HL-60 (cell line): Measurements from ENCODE around the gene CNTN5.

Source experiments
- DNase-seq, 2 experiments: peaks; one replicate each; pipeline ENCODE4 v3.0.0-alpha.2; 2010 to 2020; ENCODE audit warnings: low read depth in 1 of 2, low spot score in 1 of 2
- H3K27ac ChIP-seq: fragments of 250-450 bp; sonication (Bioruptor Pico); replicated peaks from 2 replicates; pipeline ENCODE4 v1.5.1; 2020; ENCODE audit warnings: mild to moderate bottlenecking, moderate library complexity
- H3K27me3 ChIP-seq: fragments of 250-450 bp; sonication (Bioruptor Pico); 2 replicates; pipeline ENCODE4 v1.5.1; 2021; ENCODE audit warnings: mild to moderate bottlenecking, moderate library complexity; ENCODE audit not compliant: insufficient read depth, poor library complexity, severe bottlenecking
- H3K4me3 ChIP-seq: replicated peaks from 2 replicates; pipeline ENCODE4 v1.5.1; 2011; ENCODE audit warnings: mild to moderate bottlenecking, control low read depth, low read length; ENCODE audit not compliant: insufficient read depth
- CTCF ChIP-seq: IDR thresholded peaks from one replicate; pipeline ENCODE4 v1.5.1; 2011; ENCODE audit warnings: low read length, control low read depth, inconsistent platforms; ENCODE audit not compliant: insufficient read depth
- GABPA ChIP-seq: IDR thresholded peaks from 2 replicates; pipeline ENCODE4 v1.6.1; 2012; ENCODE audit warnings: low read depth
- POLR2AphosphoS5 ChIP-seq: IDR thresholded peaks from 2 replicates; pipeline ENCODE4 v1.6.1; 2012; ENCODE audit warnings: low read depth
- REST ChIP-seq: IDR thresholded peaks from 2 replicates; pipeline ENCODE4 v1.6.1; 2012; ENCODE audit warnings: low read depth; ENCODE audit not compliant: insufficient replicate concordance
- SPI1 ChIP-seq: IDR thresholded peaks from 2 replicates; pipeline ENCODE4 v1.6.1; 2012; ENCODE audit warnings: low read depth, mild to moderate bottlenecking, borderline replicate concordance

The CNTN5 gene

GRCh38 chr11:100133114-100133513 is 1112.4 kb downstream of the CNTN5 start:
- no peaks in the 10 kb centered on the region for H3K27me3 ChIP-seq
- H3K27ac ChIP-seq, result no peak overlapping the region
- no peak overlapping the region for H3K4me3 ChIP-seq
- DNase-seq, result no peak
- TF ChIP-seq GABPA, result no peak

- Histone ChIP-seq H3K4me3 (no peak overlapping the region), H3K27me3 (no peaks in the 10 kb centered on the region), H3K27ac (no peak overlapping the region)
- no peak for DNase-seq
- TF ChIP-seq POLR2AphosphoS5, result no peak
- TF ChIP-seq SPI1, result no peak
- TF ChIP-seq CTCF, result no peak
- TF ChIP-seq REST, result no peak
- TF ChIP-seq GABPA, result no peak
Measured at GRCh38 chr11:100141201-100141600, 1120.5 kb downstream of the CNTN5 start.

- DNase-seq, result no peak
- Histone ChIP-seq H3K4me3 (no peak overlapping the region), H3K27me3 (no peaks in the 10 kb centered on the region), H3K27ac (no peak overlapping the region)
- no peak for TF ChIP-seq SPI1
- no peak for TF ChIP-seq CTCF
- no peak for TF ChIP-seq REST
- TF ChIP-seq POLR2AphosphoS5, result no peak
- TF ChIP-seq GABPA, result no peak
Measured at GRCh38 chr11:100151944-100152343, 1131.2 kb downstream of the CNTN5 start.

GRCh38 chr11:100152766-100153165 is 1132.0 kb downstream of the CNTN5 start:
- no peak for TF ChIP-seq POLR2AphosphoS5
- no peak for TF ChIP-seq GABPA
- TF ChIP-seq SPI1, result no peak
- no peak for TF ChIP-seq CTCF
- TF ChIP-seq REST, result no peak
- DNase-seq, result no peak
- H3K27me3 ChIP-seq, result no peaks in the 10 kb centered on the region
- no peak overlapping the region for H3K27ac ChIP-seq
- H3K4me3 ChIP-seq, result no peak overlapping the region
